ENCODE measurements around the gene CAMK1D.

- TF ChIP-seq CTCF (IDR thresholded peaks at IDR 0.05; ENCODE audit: low read depth, low read length, poor library complexity, severe bottlenecking) = no peak
- TF ChIP-seq EZH2phosphoT487 (IDR thresholded peaks at IDR 0.05; ENCODE audit: borderline replicate concordance, low read length) = no peak
Measured at GRCh38 chr10:12613136-12613535, 263.8 kb downstream of the CAMK1D start.

Measured in DOHH2 (cell line).